Uterus (tissue), 2 donors: Measurements from ENCODE around the gene COX6A2.

Experiments used
- POLR2A ChIP-seq, 2 donors: fragments of 450-650 bp; IDR thresholded peaks; one replicate each; pipeline ENCODE4 v1.6.1; 2016; ENCODE audit warnings: antibody characterized with exemption in 2 of 2, mild to moderate bottlenecking in 1 of 2, moderate library complexity in 1 of 2
- TF ChIP-seq, protein P1 (sequence below), 4 experiments: fragments of 200-600 bp in 2 of 4; fragments of 450-650 bp in 2 of 4; sonication (generic) in 2 of 4; IDR thresholded peaks; one replicate each; pipeline ENCODE4 v1.5.1; 2016 to 2019; ENCODE audit warnings: antibody characterized with exemption in 4 of 4, mild to moderate bottlenecking in 2 of 4, moderate library complexity in 1 of 4

DNA sequence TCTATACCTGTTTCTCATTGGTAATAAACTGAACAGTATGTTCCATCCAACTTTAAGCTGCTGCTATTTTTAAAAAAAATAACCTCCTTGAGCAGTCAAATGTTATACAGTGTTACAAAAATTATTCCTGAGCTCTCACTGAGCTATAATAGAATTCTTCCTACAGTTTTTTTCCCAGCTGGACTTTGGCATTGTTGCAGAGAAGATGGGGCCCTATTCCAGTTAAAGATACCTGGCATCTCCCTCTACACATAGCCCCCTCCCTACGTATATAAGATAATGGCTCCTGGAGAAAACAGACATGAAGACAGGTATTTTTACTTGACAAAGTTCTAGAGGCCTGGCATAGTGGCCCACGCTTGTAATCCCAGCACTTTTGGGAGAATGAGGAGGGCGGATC lies 1.6 kb upstream of the COX6A2 start:
- TF ChIP-seq, protein P1, sequence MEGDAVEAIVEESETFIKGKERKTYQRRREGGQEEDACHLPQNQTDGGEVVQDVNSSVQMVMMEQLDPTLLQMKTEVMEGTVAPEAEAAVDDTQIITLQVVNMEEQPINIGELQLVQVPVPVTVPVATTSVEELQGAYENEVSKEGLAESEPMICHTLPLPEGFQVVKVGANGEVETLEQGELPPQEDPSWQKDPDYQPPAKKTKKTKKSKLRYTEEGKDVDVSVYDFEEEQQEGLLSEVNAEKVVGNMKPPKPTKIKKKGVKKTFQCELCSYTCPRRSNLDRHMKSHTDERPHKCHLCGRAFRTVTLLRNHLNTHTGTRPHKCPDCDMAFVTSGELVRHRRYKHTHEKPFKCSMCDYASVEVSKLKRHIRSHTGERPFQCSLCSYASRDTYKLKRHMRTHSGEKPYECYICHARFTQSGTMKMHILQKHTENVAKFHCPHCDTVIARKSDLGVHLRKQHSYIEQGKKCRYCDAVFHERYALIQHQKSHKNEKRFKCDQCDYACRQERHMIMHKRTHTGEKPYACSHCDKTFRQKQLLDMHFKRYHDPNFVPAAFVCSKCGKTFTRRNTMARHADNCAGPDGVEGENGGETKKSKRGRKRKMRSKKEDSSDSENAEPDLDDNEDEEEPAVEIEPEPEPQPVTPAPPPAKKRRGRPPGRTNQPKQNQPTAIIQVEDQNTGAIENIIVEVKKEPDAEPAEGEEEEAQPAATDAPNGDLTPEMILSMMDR (IDR thresholded peaks at IDR 0.05) = no peak
- TF ChIP-seq POLR2A (IDR thresholded peaks at IDR 0.05) = no peak
